NCI-H2107 treated with DMSO at 0.1 percent for 48 hours (cell line): ENCODE results near the gene ZC3H12D.
"Not testable (repeated sequence)": the region's sequence is repeated elsewhere in the genome, so short reads cannot be mapped to it uniquely, and the experiment has no call there.

Source experiments
- DNase-seq: peaks from one replicate; lab custom pipeline; 2025; ENCODE audit not compliant: unreplicated experiment; lab: John Stamatoyannopoulos, UW

The ZC3H12D gene

GRCh38 chr6:149483849-149484655, 762 bp downstream of the ZC3H12D start:
- no peak for DNase-seq

- no peak for DNase-seq
These were observed 1.5 kb downstream of the ZC3H12D start for GRCh38 chr6:149483334-149483725.

- no peak for DNase-seq
These were observed 2.1 kb downstream of the ZC3H12D start for GRCh38 chr6:149482545-149483333.

- no peak for DNase-seq
These were observed 4.1 kb downstream of the ZC3H12D start for GRCh38 chr6:149480502-149481280.

- no peak for DNase-seq
These were observed 6.0 kb downstream of the ZC3H12D start for GRCh38 chr6:149478631-149479314.

GRCh38 chr6:149477544-149477943, 7.3 kb downstream of the ZC3H12D start:
- no peak for DNase-seq

GRCh38 chr6:149476789-149477455, 7.9 kb downstream of the ZC3H12D start:
- DNase-seq, result no peak

- DNase-seq, result no peak
These were observed 10.5 kb downstream of the ZC3H12D start for GRCh38 chr6:149474108-149474935.

GRCh38 chr6:149473080-149474052, 11.4 kb downstream of the ZC3H12D start:
- DNase-seq, result peak; percentile 11

- no peak for DNase-seq
These were observed 12.6 kb downstream of the ZC3H12D start for GRCh38 chr6:149472241-149472640.

GRCh38 chr6:149471801-149472200, 13.0 kb downstream of the ZC3H12D start:
- DNase-seq, result no peak

GRCh38 chr6:149470948-149471347, 13.9 kb downstream of the ZC3H12D start:
- DNase-seq, result no peak

- no peak for DNase-seq
These were observed 16.6 kb downstream of the ZC3H12D start for GRCh38 chr6:149468179-149468578.

GRCh38 chr6:149467265-149467664, 17.5 kb downstream of the ZC3H12D start:
- no peak for DNase-seq

- DNase-seq, result no peak
These were observed 20.4 kb downstream of the ZC3H12D start for GRCh38 chr6:149464411-149464810.

- DNase-seq, result no peak
These were observed 21.0 kb downstream of the ZC3H12D start for GRCh38 chr6:149463781-149464180.

GRCh38 chr6:149462712-149463111, 22.1 kb downstream of the ZC3H12D start:
- DNase-seq, result not testable (repeated sequence)

- no peak for DNase-seq
These were observed 23.1 kb downstream of the ZC3H12D start for GRCh38 chr6:149461670-149462069.
